GM18508 (cell line): ENCODE measurements around the gene ZNF536.
"Not testable (repeated sequence)": the region's sequence is repeated elsewhere in the genome, so short reads cannot be mapped to it uniquely, and the experiment has no call there.

Source experiments
- ATAC-seq: cut with Tn5 transposase; IDR thresholded peaks from one replicate; pipeline ENCODE4 v1.9.1; 2021; ENCODE audit warnings: moderate number of reproducible peaks; ENCODE audit not compliant: insufficient read depth, unreplicated experiment

Gene ZNF536

DNA sequence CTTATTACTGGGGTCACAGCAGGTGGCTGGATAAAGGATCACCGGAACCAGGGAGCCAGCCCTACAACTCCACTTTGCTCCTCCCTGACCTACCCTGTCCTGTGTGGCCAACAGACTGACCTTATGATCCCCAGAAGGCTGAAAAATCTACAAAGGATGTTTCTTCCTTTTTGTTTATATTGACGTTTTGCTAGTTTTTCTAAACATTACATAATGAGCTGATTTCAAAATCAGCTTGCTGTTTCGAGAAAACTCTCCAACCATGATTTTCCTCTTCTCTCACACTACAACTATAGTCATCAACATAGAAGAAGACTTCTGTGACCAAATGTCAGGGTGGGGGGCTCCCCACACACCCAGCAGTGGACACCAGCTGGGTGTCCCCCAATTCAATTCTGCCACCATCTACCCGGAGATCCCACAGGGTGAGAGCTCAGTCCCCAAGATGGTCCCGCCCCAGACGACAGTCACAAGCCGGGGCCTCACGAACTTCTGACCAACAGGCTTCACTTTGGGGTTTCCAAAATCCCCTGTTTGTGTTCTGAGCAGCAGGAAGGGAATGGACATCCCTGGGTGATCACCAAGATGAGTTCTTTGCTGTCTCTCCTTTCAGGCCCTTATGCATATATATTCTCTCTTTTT lies 35.0 kb downstream of the ZNF536 start:
- no peak for ATAC-seq

DNA sequence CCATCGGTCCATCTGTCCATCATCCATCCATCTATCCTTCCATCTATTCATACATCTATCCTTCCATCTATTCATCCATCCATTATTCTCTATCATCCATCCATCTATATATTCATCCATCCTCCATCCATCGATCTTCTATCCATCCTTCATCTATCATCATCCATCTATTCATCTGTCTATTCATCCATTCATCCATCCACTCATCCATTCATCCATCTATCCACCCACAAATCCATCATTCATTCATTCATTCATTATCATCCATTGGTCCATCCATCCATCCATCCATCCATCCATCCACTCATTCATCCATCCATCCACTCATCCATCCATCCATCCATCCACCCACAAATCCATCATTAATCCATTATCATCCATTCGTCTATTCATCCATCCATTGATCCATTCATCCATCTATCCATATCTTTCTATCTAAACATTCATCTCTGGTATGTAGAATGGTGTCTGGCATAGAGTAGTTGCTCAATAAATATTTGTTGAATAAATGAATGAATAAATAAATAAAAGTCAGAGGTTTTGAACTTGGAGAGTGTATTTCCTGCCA lies 36.6 kb downstream of the ZNF536 start:
- no peak for ATAC-seq

DNA sequence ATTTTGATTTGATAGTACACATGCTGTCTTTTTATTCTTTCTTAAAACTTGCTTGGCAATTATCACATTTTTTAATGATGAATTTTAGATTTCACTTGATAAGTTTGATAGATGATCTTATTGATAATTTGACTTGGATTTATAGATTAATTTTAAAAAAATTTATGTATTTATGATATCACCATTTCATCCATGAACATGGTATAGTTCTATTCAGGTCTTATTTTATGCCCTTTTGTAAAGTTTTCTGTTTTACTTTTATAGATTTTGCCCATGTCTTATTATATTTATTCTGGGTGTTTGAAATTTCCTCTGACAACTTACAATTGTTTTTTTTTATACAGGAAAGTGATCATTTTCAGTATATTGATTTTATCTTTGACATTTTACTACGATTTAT lies 39.5 kb downstream of the ZNF536 start:
- ATAC-seq = no peak

DNA sequence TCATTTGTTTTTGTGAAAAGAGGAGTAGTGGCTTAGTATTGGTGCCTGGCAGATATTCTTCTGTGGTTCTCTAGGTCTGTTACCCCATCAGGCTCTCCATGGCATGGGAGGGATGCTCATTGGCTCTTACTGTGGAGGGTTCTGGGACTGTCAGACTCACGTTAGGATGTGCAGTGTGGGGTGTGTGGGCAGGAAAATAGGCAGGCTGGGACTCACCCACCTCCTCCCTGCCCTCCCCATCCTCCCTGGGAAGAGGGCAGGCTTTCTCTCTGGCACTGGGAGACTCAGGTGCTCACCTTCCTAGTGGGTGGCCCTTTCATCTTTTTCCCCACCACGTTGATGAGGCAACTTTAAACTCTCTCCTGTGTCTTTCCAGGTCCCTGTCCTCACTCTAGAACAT lies 44.2 kb downstream of the ZNF536 start:
- no peak for ATAC-seq

DNA sequence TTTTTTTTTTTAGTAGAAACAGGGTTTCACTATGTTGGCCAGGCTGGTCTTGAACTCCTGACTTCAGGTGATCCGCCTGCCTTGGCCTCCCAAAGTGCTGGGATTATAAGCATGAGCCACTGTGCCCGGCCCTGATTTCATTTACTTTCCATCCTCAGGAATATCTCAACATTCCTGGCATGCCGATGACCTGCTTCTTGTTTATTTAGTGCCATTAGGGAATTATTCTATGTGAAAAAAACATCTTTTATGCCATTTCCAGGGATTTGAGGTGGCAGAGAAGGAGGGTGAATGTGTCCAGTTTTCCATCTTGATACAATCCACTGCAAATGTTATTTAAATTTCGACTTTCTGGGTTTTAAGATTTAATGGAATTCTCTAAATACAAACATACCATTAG lies 45.0 kb downstream of the ZNF536 start:
- ATAC-seq = not testable (repeated sequence)

DNA sequence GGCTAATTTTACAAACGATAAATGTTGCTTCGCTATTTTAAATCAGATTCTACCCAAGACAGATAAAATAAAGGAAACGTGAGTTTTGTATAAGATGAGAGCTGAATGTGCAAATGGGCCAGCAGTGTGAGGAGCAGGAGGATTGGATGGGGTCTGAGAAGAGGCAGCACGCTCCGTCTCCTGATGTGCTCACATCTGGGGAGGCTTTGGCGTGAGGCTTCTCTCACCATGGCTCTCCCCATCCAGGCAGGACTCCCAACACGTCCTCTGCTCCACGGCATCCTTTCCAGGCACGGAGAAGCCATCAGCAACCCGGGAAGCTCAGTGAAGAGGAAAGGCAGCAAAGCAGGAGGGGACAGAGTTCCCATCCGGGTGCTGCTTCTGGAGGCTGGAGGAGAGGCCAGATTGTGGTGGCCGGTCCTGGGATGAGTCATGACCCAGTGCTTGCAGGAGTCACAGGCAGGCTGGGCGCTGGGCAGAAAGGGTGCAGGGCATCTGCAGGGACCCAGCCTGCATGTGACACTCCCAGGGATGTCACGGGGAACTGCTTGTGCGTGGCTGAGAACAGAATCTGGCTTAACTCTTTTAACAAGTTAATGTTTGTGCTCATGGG lies 47.5 kb downstream of the ZNF536 start:
- ATAC-seq = no peak

DNA sequence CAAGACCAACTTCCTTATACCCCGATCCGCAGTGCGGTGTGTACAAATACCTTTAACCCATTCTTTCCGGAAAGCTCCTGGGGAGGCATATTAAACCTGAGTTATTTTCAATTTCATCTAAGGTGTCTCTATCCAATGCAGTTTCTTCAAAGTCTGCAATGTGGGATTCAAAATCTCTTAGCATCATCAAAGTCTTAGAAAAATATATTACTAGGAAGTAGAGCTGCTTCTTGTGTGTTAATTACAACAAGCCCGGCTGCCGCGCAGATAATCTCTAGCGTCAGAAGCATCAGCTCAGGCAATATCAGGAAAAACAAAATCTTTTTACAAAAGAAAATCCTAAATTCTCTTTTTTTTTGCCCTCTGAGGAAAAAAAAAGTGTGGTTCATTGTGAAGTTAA lies 48.1 kb downstream of the ZNF536 start:
- no peak for ATAC-seq

DNA sequence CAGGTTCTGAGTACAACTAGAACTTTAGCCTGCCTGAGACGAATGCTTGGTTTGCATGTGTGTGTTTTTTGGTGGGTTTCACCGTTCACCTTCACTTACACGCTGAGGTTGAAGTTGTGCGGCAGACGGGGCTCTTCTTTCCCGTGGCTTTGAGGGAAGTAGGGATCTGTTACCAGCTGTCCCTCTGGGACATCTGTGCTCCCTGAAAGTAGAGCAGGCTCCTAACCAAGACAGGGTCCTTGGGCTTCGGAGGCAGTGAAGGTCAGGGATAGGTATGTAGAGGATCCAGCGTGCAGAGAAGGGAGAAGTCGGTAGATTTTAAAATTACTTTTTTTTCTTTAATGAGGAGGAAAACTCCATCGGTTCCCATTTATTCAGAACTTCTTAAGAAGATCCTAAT lies 48.7 kb downstream of the ZNF536 start:
- no peak for ATAC-seq

DNA sequence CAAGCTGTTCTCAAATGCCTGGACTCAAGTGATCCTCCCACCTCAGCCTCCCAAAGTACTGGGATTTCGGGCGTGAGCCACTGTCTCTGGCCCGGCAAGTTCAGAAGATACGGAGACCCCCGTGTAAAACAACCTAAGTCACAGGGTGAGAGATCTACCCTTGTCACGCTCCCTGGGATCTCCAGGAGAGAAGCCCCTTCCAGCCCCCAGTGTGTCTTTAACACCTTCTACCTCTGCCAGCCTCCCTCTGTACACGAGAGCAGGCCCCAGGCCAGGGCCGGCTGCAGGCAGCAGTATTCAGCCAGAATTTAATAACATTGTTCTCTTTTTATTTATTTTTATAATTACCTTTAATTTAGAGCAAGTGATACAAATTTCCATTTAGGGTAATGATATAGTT lies 49.4 kb downstream of the ZNF536 start:
- no peak for ATAC-seq

DNA sequence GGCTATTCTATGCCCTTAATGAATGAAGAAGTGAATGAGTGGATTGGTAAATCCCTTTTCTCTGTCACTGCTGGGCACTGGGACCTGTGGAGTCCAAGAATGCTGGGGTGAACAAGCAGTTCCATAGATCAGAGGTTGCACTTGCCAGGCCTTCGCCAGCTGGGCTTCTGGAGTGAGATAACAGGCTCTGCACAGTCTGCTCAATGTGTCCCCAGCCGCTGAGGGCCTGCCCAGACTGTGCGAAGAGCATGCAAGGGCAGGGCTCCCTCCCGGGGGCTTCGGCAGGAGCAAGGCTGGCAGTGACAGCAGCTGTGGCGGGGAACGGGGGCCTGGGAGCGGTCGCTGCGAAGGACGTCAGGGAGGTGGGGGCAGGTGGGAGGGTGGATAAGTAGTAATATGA lies 51.3 kb downstream of the ZNF536 start:
- ATAC-seq = no peak

DNA sequence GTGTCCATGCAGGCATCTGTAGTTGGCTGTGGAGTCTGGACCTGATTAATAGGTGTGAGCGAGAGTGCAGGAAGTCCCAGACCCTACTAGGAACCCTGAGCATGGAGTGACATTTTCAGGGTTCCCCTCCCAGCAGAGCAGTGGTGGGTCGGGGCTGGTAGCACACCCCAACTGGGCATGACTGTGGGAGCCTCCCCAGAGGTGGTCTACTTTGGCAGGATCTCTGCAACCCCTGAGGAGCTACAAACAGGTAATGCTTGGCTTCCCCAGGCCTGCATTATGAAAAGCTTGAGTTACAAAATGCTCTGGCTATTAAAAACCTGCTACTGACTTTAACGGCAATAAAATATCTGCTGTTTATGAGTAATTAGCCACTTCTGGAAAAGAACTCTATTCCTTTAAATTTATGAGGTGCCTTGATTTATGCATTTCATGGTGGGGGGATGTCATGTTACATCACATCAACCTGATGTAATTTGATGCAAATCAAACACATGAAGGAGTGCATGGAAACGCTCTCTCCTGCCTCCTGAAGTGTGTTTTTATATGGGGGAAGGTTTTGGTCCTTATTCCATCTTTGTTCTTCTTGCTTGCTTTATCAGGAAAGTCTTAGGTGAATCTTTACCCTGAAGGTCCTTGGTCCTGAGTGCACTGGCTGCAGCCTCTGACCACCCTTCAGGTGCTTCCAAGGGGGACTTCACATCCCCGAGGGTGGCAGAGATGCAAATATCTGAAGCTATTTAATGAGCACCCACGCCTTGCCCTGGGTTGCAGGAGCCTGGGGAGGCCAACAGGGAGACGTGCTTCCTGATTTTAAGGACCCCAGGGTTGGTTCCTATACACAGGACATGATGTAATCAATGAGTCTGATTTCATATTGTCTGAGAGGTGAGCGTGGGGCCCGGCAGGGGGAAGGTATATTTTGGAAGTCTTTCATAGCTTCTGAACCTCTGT lies 54.0 kb downstream of the ZNF536 start:
- ATAC-seq = no peak

DNA sequence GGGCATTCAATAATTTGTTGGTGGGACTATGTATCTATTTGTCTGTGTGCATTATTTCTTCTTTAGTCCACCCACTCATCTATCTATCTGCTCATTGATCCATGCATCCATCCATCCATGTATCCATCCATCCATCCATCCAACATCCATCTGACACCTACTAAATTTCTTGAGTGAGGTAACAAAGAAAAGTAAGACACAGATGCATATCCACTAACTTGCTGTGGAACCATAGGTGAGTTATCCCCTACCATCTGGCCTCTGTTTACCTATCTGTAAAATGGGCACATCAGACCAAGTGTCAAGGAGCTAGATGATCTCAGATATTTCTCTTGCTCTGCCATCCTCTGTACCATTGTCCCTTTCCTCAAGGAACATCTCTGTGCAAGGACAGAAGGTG lies 54.7 kb downstream of the ZNF536 start:
- no peak for ATAC-seq

DNA sequence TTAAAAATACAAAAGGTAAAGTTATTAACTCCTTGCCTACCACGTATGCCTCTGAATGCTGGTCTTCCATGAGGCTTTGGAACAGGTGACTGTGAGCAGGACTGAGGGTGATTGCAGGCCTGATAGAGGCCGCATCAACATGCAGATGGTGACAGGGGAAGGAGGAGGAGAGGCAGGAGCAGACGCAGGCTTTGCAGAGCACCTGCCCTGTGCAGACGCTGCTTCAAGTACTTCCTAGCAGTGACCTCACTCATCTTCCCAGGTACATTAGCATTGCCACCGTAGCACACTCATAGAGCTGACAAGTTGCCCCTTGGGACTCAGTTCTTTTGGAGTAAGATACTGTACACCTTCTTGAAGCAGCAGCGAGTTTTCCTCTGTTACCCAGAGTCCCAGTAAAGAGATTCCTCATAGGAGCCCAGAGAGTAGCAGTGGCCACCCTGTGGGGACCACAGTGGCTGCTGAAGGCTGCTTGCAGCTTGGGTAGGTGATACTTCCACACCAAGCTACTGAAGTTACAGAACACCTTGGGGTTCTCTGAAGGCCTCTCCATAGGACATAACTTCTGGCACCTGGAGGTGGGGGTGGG lies 56.0 kb downstream of the ZNF536 start:
- no peak for ATAC-seq

DNA sequence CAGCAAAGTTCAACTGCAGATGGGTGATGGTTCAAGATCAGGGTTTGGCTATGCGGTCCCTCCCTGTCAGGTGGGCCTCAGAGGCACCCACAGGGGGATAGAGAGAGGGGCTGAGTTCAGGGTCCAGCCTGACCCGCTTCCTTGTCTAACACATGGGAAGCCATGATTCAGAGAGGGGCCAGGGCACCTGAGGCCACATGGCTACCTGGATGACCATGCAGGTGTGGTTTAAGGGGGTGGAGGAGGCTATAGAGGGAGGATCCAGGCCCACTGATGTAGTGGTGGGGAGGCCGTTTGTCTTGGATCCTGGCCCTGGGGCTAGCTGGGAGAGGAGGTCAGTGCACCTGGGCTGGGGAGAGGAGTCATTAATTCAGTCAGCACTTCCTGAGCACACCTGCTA lies 56.7 kb downstream of the ZNF536 start:
- no peak for ATAC-seq

DNA sequence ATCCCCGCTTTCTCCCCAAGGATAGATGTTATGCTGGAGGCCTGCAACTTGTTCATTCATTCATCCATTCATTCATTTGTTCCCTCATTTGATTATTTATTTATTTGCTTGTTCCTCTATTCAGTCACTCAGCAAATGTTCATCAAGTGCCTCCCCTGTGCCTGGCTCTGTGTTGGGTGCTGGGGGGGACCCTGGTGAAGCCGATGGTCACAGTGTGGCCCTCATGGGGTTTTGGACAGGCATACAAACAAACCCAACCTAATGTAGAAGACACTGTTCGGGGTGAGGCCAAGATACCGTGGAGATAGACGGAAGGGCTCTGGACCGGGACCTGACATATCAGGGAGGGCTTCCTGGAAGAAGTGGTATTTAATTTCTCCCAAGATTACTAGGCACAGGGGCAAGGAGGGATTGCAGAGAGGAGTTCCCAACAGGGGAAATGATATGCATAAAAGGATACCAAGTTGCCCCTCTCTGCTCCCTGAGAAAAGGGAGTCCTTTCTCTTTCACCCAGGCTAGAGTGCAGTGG lies 58.1 kb downstream of the ZNF536 start:
- ATAC-seq = no peak

DNA sequence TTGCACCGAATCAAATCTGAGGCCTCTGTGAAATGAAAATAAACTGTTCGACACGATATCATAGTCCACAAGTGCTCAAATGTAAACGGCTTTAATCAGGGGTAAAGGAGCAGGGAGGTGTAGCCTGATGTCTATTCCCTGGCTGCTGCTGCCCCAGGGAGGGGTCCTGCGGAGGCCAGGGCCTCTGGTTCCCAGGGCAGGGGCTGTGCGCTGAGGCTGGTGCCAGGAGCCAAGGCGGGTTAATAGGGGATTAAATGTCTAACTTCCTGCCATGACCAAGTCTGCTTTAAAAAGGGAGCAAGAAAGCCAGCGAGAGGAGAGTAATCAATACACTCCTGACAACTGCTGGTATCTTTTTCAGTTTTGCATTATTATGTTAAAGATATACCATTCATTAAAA lies 59.4 kb downstream of the ZNF536 start:
- no peak for ATAC-seq

DNA sequence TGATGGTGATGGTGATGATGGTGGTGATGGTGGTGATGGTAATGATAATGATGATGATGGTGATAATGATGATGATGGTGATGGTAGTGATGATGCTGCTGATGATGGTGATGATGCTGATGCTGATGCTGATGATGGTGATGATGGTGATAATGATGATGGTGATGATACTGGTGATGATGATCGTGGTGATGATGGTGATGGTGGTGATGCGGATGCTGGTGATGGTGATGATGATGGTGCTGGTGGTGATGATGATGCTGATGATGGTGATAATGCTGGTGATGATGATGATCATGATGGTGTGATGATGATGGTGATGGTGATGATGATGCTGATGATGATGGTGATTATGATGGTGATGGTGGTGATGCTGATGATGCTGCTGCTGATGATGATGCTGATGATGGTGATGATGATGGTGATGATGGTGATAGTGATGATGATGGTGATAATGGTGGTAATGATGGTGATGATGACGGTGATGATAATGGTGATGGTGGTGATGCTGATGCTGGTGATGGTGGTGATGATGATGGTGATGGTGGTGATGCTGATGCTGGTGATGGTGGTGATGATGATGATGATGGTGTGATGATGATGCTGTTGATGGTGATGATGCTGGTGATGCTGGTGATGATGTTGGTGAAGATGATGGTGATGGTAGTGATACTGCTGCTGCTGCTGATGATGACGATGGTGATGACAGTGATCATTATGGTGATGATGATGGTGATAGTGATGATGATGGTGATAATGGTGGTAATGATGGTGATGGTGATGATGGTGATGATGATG lies 62.8 kb downstream of the ZNF536 start:
- no peak for ATAC-seq

DNA sequence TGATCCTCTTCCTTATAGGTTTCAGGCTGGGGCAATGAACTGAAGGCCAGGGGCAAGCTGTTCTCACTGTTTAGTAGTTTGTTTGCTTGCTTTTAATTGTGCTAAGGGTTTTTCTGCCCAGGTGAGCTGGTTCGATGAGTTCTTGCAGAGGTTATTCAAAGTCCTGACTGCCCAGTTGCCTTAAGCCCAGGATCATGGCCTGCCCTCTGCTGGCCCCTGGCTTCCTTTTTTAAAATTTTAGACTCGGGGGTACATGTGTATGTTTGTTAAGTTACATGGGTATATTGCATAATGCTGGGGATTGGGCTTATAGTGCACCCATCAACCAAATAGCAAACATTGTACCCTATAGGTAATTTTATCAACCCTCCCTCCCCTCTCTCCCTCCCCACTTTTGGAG lies 65.7 kb downstream of the ZNF536 start:
- ATAC-seq = no peak

DNA sequence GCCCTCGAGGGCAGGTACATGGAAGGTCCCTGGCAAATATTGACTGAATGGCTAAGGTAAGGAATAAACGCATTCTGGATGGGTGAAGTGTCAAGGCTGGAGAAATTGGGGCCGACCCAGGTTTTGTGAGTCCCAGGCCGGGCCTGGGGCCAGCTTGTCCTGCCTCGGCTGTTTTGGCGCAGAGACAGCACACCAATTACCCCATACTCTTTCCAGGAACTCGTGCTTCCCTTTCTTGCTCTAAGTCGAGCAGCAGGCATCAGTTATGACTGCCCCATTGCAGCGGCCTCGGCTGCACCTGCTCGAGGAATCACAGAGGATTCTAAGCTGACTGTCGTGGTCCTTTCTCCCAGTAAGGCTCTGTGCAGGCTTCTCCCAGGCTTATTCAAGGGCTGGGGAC lies 67.1 kb downstream of the ZNF536 start:
- ATAC-seq = no peak

DNA sequence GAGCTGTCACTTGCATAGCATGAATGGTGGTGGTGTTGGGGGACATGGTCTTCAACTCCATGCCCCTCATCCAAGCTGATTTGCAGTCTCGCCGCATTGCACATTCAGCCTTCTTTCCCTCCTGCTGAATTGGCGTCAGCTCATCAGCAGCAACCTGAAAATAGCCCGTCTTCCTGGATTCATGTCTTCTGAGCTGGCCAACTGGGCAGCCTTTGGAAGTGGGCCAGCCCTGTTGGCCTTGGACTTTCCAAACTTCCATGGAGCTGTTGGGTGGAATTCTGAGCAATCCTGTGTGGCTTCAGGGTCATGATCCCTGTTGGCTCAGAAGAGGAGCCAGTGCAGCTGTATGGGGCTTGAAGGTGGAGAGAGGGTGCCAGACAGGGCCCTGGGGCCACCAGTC lies 68.8 kb downstream of the ZNF536 start:
- ATAC-seq = no peak
